ENCODE measurements around the gene BZW1.

DNA sequence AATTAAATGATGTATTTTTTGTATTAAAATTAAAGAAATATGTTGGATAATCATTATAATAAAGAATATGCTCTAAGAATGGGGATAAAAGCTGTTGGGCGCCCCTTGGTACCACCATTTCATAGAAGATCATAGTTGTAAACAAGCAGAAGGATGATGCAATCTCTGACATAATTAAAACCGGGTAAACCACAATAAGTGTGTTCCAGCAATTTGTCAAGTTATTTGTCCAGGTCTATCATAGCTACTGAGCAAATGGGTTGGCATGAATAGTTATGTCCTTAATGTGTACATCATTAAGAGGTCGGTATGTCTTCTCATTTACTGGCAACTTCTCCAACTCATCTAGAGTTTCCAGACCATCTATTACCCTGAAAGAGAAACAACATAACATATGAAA lies 59.4 kb downstream of the BZW1 start:
- TF ChIP-seq, protein P1, sequence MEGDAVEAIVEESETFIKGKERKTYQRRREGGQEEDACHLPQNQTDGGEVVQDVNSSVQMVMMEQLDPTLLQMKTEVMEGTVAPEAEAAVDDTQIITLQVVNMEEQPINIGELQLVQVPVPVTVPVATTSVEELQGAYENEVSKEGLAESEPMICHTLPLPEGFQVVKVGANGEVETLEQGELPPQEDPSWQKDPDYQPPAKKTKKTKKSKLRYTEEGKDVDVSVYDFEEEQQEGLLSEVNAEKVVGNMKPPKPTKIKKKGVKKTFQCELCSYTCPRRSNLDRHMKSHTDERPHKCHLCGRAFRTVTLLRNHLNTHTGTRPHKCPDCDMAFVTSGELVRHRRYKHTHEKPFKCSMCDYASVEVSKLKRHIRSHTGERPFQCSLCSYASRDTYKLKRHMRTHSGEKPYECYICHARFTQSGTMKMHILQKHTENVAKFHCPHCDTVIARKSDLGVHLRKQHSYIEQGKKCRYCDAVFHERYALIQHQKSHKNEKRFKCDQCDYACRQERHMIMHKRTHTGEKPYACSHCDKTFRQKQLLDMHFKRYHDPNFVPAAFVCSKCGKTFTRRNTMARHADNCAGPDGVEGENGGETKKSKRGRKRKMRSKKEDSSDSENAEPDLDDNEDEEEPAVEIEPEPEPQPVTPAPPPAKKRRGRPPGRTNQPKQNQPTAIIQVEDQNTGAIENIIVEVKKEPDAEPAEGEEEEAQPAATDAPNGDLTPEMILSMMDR (IDR thresholded peaks at IDR 0.05 in 2 of 3, conservative IDR thresholded peaks at IDR 0.05 in 1 of 3; ENCODE audit: borderline replicate concordance in 1 of 3, insufficient read depth in 1 of 3, low read depth in 2 of 3, low read length in 2 of 3) = no peak
- TF ChIP-seq RAD21 (IDR thresholded peaks at IDR 0.05; ENCODE audit: low read depth) (no peak), POLR2A (IDR thresholded peaks at IDR 0.05; ENCODE audit: borderline replicate concordance, extremely low read depth, insufficient read depth, insufficient read length) (no peak), EGR1 (IDR thresholded peaks at IDR 0.05; ENCODE audit: low read depth) (no peak), EZH2 (IDR thresholded peaks at IDR 0.05) (no peak), POLR2AphosphoS5 (IDR thresholded peaks at IDR 0.05; ENCODE audit: low read depth, low read length) (no peak), JUND (IDR thresholded peaks at IDR 0.05) (no peak)
- TF ChIP-seq, protein P2, sequence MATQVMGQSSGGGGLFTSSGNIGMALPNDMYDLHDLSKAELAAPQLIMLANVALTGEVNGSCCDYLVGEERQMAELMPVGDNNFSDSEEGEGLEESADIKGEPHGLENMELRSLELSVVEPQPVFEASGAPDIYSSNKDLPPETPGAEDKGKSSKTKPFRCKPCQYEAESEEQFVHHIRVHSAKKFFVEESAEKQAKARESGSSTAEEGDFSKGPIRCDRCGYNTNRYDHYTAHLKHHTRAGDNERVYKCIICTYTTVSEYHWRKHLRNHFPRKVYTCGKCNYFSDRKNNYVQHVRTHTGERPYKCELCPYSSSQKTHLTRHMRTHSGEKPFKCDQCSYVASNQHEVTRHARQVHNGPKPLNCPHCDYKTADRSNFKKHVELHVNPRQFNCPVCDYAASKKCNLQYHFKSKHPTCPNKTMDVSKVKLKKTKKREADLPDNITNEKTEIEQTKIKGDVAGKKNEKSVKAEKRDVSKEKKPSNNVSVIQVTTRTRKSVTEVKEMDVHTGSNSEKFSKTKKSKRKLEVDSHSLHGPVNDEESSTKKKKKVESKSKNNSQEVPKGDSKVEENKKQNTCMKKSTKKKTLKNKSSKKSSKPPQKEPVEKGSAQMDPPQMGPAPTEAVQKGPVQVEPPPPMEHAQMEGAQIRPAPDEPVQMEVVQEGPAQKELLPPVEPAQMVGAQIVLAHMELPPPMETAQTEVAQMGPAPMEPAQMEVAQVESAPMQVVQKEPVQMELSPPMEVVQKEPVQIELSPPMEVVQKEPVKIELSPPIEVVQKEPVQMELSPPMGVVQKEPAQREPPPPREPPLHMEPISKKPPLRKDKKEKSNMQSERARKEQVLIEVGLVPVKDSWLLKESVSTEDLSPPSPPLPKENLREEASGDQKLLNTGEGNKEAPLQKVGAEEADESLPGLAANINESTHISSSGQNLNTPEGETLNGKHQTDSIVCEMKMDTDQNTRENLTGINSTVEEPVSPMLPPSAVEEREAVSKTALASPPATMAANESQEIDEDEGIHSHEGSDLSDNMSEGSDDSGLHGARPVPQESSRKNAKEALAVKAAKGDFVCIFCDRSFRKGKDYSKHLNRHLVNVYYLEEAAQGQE (IDR thresholded peaks at IDR 0.05; ENCODE audit: low read depth) = no peak
- TF ChIP-seq, protein P3, sequence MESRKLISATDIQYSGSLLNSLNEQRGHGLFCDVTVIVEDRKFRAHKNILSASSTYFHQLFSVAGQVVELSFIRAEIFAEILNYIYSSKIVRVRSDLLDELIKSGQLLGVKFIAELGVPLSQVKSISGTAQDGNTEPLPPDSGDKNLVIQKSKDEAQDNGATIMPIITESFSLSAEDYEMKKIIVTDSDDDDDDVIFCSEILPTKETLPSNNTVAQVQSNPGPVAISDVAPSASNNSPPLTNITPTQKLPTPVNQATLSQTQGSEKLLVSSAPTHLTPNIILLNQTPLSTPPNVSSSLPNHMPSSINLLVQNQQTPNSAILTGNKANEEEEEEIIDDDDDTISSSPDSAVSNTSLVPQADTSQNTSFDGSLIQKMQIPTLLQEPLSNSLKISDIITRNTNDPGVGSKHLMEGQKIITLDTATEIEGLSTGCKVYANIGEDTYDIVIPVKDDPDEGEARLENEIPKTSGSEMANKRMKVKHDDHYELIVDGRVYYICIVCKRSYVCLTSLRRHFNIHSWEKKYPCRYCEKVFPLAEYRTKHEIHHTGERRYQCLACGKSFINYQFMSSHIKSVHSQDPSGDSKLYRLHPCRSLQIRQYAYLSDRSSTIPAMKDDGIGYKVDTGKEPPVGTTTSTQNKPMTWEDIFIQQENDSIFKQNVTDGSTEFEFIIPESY (IDR thresholded peaks at IDR 0.05; ENCODE audit: extremely low read depth, insufficient replicate concordance, low read length) = no peak
